Epithelial cell of prostate (primary cell): ENCODE data around the gene OXSR1.

Source experiments
- DNase-seq: peaks from one replicate; pipeline ENCODE4 v3.0.0-alpha.2; 2011; ENCODE audit warnings: low read depth, low spot score
- H3K27ac ChIP-seq: fragments of 450-650 bp; 2 replicates; pipeline ENCODE4 v1.5.1; 2017; ENCODE audit warnings: mild to moderate bottlenecking

The OXSR1 gene

DNA sequence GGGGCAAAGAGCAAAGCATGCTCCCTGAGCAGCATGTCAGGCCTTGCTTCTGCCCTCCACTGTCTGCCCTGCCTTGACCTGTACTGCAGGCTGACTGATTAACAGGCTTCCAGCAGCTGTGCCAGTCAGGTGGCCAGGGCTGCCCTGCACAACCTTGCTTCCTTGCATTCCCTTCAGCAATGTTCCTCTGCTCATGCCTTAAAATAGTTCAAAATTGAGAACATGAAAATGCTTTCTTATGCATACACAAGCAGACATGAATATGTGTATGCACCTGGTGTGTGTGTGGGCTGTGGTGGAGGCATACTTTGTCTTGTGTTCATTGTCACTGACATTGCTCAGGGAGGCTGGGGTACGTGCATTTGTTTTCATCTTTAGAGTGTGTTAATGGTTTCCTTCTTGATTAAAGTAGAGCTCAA is 99.0 kb downstream of the OXSR1 start:
- no peak for DNase-seq
- no peak overlapping the region for H3K27ac ChIP-seq

DNA sequence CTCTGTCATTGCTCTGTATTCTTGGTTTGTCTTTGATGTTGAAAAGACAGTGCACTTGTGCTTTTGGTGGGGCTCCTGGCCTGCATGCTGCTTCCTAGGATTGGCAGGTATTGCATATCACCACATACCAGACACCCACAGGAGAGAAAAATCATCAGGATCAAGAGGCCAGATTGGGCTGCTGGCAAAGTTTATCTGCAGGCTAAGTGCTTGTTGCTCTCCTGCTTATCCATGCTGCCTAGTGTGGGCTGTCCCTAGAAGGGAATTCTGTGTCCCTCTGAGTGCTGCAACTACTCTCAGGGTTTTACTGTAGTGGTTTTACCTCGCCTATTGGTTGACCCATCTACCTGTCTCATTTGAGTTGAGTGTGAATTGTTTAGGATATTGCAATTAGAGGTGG is 99.4 kb downstream of the OXSR1 start:
- H3K27ac ChIP-seq: no peak overlapping the region
- DNase-seq: no peak

DNA sequence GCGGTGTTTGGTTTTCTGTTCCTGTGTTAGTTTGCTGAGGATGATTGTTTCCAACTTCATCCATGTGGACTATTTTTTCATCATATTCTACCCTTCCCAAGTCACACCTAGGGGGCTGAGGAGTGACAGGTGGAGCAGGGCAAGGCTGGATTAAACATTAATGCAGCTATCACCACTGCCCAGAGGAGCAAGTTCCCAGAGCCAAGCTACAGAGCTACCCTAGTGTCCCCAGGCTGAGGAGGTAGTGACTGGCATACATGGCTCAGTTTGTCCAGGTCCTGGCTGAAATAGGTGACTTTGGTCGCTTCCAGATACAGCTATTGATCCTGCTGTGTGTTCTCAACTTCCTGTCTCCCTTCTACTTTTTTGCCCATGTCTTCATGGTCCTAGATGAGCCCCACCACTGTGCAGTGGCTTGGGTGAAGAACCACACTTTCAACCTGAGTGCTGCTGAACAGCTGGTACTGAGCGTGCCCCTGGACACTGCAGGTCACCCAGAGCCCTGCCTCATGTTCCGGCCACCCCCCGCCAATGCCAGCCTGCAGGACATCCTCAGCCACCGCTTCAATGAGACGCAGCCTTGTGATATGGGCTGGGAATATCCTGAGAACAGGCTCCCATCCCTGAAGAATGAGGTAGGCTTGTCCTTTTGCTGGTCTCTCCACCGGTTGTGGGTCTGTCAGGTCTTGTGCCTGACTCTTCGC is 100.4 kb downstream of the OXSR1 start, which contains the start of gene SLC22A13:
Gene SLC22A13, plus strand, starts transcription at position 209 of the 704 bp plus-strand sequence. Its CDS starts 49 bp downstream, at position 258.
- H3K27ac ChIP-seq: no peak within 1 kb of the TSS

DNA sequence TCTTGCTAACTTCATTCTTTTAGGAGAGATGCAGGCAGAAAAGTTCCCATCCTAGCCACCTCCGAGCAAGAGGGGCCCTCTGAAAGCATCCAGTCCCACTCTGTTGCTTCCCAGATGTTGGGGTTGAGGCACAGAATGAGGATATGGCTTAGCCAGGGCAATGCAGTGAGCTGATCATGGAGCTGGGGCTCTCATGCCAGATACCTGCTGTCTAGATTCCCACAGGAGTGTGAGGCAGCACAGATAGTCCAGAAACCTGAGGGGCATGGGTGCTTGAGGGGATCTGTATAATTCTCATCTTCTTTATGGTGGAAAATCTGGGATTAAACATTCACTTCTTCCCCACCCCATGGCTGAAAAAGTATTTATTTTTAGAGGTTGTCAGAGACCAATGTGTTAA is 101.5 kb downstream of the OXSR1 start:
- H3K27ac ChIP-seq: no peak overlapping the region
- DNase-seq: no peak

More for the DNA sequence above, 100.4 kb downstream of the OXSR1 start, which contains the start of gene SLC22A13:
- DNase-seq: no peak

DNA sequence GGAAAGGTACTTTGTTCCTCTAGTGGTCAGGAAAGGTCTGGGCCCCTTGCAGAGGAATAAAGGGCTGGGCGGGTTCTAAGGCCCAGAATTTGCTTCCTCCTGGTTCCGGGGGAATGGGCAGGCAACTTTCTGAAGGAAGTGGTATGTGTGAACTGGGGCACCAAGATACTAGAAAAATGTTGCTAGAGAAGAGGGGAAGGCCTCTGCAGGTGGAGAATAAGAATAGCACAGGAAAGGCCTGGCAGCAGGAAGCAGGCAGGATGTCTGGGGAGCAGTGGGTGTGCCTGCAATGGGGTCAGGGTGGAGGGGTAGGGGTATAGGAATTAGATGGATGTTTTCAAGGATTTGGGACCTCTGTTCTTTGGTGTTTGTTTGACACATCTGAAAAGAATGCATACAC is 102.3 kb downstream of the OXSR1 start:
- no peak overlapping the region for H3K27ac ChIP-seq
- no peak for DNase-seq

DNA sequence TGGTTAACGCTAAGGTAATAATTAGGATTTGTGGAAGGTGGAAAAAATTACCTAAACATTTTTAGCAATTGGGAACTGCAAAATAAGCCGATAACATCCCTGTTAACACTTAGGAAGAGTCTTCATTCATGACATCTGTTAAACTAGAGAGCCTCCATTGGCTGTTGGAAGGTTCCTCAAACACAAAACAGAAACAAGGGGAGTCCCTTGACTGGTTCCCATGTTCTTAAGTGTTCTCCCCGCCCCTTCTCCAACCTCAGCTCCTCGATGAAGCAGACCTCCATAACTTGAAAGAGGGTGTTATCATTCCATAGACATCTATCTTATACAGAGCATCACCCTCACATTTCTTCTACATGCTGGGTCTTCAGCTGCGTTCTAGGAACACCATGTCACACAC is 102.8 kb downstream of the OXSR1 start:
- DNase-seq: no peak
- H3K27ac ChIP-seq: no peak overlapping the region

DNA sequence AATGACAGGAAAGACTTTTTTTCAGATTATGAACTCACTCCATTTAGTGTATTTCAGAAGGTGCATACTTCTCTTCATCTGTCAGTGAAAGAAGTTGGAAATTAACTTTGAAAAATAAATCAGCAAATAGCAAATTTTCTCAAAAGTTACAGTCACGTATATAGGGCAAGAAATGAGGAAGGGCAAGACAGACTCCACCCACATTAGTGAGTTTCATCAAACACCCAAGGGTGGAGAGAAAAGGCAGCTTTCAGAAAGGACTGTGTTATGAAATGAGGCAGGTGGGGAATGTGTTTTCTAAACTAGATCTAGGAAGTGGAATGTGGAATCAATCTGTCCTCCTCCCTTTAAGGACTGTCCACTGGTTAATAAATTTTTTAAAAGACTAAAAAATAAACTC is 103.2 kb downstream of the OXSR1 start:
- DNase-seq: no peak

DNA sequence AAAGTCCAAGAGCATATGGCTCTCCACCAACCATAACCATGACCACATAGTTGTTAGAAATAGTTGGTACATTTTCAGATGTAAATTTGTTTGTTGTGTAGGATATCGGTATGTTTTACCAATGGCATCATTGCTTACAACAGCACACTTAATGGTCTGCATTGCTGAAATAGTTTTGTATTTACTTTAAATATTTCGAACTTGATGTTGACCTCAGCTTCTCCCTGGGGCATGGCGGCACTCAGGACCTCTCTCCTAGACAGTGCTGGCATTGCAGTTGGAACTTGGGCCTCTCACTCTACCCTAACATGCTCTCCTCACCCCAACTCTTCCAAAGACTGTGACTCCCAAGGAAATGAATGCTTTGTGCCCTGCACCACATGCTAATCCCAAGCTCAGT is 105.3 kb downstream of the OXSR1 start:
- H3K27ac ChIP-seq: no peak overlapping the region
- no peak for DNase-seq

More for the DNA sequence above, 103.2 kb downstream of the OXSR1 start:
- H3K27ac ChIP-seq: no peak overlapping the region

DNA sequence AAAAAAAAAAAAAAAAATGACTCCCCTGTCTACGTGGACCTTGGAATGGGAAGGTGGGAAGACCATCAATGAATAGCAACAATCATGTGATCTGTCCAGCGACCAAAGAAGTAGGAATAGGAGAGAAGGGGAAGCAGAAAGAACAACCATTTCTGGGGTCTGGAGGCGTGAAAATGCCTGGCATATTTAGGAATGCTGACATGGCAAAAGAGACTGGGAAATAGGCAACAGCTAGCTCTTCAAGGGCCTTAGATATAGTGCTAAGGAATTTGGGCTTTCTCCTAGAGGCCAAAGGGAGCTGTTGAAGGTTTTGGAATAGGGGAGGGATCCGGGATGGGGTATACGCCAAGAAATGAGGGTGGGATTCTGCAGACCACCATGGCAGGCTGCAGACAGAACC is 106.2 kb downstream of the OXSR1 start:
- DNase-seq: no peak
- H3K27ac ChIP-seq: no peak overlapping the region

DNA sequence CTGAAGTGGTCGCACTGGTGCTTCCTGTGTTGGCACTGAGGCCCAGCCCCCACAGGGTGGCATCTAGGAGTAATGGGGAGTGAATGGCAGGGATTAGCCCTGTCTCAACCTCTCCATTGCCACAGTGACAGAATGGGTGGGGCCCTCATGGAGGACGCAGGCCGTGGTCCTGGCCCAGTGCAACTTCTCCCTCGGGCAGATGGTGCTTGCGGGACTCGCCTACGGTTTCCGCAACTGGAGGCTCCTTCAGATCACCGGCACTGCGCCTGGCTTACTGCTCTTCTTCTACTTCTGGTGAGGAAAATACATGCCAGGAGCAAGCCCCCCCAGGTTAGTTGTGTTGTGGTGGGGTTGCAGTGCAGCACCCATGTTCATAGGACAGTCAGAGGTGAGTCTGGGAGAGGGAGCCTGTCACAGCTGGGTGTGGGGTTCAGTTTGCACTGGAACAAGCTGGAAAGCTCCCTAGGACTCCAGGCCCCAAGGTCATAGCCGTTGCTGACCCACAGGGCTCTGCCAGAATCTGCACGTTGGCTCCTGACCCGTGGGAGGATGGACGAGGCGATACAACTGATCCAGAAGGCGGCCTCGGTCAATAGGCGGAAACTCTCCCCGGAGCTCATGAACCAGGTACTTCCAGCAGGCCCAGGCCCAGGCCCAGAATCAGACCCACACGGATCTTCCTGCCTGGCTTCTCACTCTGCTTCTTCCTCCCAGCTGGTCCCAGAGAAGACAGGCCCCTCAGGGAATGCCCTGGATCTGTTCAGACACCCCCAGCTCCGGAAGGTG is 109.7 kb downstream of the OXSR1 start:
- DNase-seq: no peak
- no peak overlapping the region for H3K27ac ChIP-seq

DNA sequence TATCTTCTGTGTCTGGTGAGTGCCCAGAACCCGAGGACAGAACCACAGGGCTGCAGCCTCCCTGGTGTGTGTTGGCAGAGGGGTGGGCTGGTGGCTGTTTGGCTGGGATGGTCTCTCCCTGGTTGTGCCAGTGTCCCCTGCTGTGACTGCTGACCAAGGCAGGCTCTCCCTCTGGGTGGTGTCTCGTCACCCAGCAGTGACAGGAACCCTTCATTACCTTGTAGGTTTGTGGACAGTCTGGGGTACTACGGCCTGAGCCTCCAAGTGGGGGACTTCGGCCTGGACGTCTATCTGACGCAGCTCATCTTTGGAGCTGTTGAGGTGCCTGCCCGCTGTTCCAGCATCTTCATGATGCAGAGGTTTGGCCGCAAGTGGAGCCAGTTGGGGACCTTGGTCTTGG is 110.3 kb downstream of the OXSR1 start:
- no peak overlapping the region for H3K27ac ChIP-seq
- no peak for DNase-seq

DNA sequence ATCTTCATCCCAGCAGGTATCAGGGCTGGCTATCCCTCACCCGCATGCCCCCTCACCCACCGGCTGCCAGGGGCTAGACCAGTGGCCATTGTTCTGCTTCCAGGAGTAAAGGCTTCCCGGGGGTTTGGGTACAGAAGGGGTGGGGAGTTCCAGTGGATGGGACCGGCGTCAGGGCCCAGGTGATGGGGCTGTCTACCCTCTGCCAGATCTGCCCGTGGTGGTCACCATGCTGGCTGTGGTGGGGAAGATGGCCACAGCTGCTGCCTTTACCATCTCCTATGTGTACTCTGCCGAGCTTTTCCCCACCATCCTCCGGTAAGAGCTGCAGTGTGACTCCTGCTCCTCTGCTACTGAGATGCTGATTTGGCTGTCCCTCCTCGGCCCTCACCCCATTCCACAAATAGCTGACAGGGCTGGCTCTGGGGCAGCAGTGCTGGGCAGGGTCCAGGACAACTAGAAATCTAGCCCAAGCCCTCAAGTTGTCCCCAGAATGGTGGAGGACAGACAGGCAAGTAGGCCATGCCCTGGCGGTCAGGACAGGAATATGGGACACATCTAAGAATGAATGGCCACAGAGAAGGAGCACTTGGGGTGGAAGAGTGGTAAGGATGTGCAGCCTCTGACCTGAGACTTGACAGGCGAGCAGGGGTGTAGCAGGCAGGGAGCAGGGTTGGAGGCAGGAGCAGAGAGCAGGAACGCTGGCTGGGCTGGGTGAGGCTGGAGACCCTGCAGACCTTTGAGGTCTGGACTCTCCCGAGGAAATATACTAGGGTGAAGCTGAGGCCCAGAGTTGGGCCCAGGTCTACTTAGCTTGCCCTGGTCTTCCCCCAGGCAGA is 111.0 kb downstream of the OXSR1 start:
- no peak overlapping the region for H3K27ac ChIP-seq
- no peak for DNase-seq

DNA sequence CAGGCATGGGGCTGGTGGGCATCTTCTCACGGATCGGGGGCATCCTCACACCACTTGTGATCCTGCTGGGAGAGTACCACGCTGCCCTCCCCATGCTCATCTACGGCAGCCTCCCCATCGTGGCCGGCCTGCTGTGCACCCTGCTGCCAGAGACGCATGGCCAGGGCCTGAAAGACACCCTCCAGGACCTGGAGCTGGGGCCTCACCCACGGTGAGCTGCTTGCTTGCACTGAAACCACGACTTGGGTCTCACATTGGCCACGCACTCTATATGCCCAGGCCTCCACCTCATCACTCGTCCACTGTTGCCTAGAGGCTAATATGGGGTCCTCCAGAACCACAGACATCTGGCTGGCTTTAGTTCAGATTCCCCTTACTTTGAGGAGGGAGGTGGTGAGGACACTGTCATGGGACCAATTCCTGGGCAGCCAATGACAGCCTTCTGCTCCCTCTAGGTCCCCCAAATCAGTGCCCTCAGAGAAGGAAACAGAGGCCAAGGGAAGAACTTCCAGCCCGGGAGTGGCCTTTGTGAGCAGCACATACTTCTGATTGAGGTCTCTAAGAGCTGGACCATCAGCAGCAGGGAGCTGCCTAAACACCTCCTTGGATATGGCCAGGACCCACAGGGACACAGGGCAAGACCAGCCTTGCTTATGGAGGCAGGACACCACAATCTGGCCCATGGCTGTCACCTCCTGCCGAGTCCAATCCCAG is 111.7 kb downstream of the OXSR1 start:
- no peak for DNase-seq
- H3K27ac ChIP-seq: no peak overlapping the region

DNA sequence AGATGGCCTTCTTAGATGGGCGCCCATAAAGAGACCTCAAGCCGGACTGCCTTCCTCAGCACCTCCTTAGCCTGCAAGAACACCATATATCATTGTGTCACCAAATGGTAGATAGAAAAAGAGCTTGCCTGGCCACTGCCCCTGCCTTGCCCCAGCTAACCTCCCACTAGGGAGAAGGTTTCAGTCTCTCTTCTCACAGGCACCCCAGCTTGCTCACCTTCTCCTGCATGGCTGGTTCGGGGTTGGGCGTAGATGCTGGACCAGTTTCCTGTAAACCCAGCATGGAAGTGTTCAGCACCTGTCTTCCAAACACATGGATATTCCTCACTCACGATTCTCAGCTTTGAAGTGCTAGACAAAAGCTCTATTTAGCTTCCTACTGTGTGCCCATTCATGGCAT is 113.5 kb downstream of the OXSR1 start:
- no peak overlapping the region for H3K27ac ChIP-seq
- no peak for DNase-seq

DNA sequence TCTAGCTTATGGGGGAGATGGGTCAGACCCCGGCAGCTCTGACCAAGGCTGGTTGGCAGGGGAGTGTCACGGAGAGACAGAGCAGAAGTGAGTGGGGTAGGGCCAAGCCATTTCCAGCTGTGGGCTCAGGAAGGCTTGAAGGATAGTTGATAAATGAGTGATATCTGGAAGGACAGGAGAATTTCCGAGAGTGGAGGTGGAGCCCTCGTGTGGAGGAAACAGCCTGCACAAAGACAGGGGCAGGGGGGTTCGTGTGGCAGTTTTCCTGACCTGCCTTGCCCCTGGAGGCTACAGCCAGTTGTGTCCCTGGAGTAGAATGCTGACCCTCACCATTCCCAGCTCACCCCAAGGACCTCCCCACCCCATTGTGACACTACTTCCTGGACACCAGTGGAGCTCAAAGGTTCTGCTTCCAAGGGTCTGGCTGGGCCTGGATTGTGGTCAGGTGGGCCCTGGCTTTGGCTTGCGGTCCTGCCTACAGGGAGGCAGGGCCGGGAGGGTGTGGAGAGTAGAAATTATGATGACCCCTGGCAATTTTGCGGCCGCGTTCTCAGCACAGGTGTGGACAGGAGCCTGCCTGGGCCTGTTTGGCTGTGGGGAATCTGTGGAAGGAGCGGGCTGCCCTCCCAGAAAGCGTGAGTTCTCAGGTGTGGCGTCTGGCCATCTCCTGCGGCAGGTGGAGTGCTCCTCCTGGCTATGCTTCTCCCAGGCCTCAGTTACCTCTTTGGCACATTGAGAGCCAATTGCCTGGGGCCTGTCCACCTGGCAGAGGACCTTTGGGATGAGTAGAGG is 116.8 kb downstream of the OXSR1 start, which contains the start of gene SLC22A14:
Gene SLC22A14, plus strand, starts transcription at position 400 of the 792 bp plus-strand sequence. CDS start 23,733 bp downstream, outside the sequence.
- H3K27ac ChIP-seq: no peak within 1 kb of the TSS
- DNase-seq: no peak

DNA sequence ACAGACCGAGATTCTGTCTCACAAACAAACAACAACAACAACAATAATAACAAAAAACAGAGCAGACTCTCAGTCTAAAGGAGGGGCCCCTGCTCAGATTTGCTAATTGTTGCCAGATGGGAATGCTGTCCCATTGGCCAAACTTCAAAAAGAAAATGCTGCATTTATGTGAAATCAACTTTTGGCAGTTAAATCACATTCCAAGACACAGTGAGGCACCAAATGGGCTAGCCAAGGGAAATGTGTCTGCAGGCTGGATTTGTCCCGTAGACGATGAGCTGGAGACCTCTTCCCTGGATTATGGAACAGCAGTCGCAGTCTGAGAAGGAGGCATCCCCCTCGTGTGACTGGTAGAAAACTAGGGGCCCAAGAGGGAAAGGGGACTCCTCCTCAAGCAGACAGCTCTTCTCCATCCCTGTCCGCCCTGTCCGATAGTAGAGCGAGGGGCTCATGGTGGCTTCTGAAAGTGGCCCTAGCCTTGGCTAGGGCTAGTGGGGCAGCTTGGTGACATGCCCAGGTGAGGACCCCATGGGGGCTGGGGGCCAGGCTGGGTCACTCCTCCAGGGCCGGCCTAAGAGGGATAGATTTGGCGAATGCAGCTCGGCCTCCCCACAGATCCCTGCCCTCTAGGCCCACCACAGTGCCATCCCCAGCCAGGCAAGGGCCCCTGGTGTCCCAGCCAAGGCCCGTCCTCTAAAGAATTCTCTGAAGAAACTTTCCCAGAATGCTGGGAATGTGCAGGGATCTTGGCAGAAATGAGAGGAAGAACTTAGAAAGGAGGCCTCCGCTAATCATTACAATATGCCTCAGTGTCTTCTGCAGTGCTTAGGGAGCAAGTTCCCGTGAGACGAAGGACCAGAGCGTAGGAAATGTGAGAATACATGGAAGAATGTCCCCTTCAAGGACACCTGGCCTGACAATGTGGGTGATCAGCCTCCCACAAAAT is 118.7 kb downstream of the OXSR1 start:
- H3K27ac ChIP-seq: no peak overlapping the region
- no peak for DNase-seq

DNA sequence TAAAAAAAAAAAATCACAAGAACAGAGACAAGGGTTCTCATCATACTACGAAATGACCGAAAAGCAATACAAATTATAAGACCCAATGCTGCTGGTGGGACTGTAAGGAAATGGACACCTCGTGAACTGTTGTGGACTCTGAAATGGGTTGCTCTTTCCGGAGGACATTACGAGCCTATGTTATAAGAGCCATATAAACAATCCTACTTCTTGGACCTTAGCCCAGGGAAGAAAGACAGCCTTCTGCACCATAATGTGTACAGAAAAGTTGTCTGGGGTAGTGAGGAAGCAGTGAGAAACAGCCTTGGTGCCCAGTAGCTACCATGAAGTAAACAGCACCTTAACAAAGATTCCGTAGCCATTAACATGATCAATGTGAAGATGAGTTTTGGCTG is 119.4 kb downstream of the OXSR1 start:
- H3K27ac ChIP-seq: no peak overlapping the region
- no peak for DNase-seq
